GM12878 (cell line): ENCODE data around the gene COA1. TPM values are rescaled to one million over a fixed set of nuclear protein-coding genes. Genes with fewer than 3 reads are reported as not detected.
A peak's percentile ranks its signal among the peaks of the same experiment; 100 is the strongest.

Experiments
- ATAC-seq: fragments of 200-7000 bp; cut with Tn5 transposase; 3 replicates; pipeline ENCODE4 v1.9.1; 2020; ENCODE audit warnings: mild to moderate bottlenecking, moderate library complexity
- BruUV-seq: library from RNA; stranded (reverse); fragments of 400-500 nt; replicated peaks from 2 replicates; lab custom pipeline; 2021; lab: Mats Ljungman, UMichigan
- CTCF ChIA-PET: fragments of 300-600 bp; sonication (Branson Sonifier 250); formaldehyde crosslinking; extraction: SDS; loops from one replicate; lab custom pipeline; 2021; ENCODE audit warnings: inconsistent platforms; lab: Yijun Ruan, JAX
- POLR2A ChIA-PET: fragments of 350-600 bp; formaldehyde crosslinking; extraction: SDS; loops from one replicate; lab custom pipeline; 2021; ENCODE audit warnings: inconsistent platforms; lab: Charles Lee
- RAD21 ChIA-PET: fragments of 300-600 bp; sonication (Branson Sonifier 250); formaldehyde crosslinking; loops from one replicate; lab custom pipeline; 2023; ENCODE audit warnings: antibody characterized with exemption; ENCODE audit not compliant: unreplicated experiment; lab: Charles Lee
- SMC1A ChIA-PET: fragments of 300-600 bp; sonication (Branson Sonifier 250); formaldehyde crosslinking; loops from one replicate; lab custom pipeline; 2023; ENCODE audit not compliant: unreplicated experiment, uncharacterized antibody; lab: Charles Lee
- DNase-seq: peaks from one replicate; pipeline ENCODE4 v3.0.0-alpha.2; 2011; ENCODE audit warnings: low read depth, low spot score
- FAIRE-seq: peaks from 3 replicates; lab custom pipeline; 2011; peaks lifted over from hg19 to GRCh38; lab: Jason Lieb, UNC
- H2AFZ ChIP-seq: 2 replicates; pipeline ENCODE4 v1.6.0; 2011; ENCODE audit warnings: low read depth, low read length, control low read depth; ENCODE audit not compliant: control insufficient read depth
- H3K27ac ChIP-seq: 2 replicates; pipeline ENCODE4 v1.5.1; 2011; ENCODE audit warnings: control low read depth; ENCODE audit not compliant: control insufficient read depth, insufficient read depth
- H3K27me3 ChIP-seq, 2 experiments: replicated peaks in 1 of 2; 2 replicates each; pipeline versions ENCODE4 v1.6.0 to v1.6.1; 2011; ENCODE audit warnings: low read length in 1 of 2; ENCODE audit not compliant: control insufficient read depth in 2 of 2, insufficient read depth in 2 of 2
- H3K36me3 ChIP-seq, 2 experiments: 2 replicates each; pipeline ENCODE4 v1.5.1; 2011; ENCODE audit warnings: low read length in 1 of 2; ENCODE audit not compliant: control insufficient read depth in 2 of 2, insufficient read depth in 2 of 2
- H3K4me1 ChIP-seq: 2 replicates; pipeline ENCODE4 v1.6.1; 2011; ENCODE audit warnings: mild to moderate bottlenecking, low read length, moderate library complexity, mixed read lengths; ENCODE audit not compliant: control insufficient read depth, insufficient read depth
- H3K4me2 ChIP-seq: 2 replicates; pipeline ENCODE4 v1.6.0; 2011; ENCODE audit warnings: control low read depth; ENCODE audit not compliant: control insufficient read depth, insufficient read depth
- H3K4me3 ChIP-seq: fragments of 200-600 bp; sonication (generic); 2 replicates; pipeline ENCODE4 v1.5.1; 2016
- H3K79me2 ChIP-seq: 2 replicates; pipeline ENCODE4 v1.6.0; 2011; ENCODE audit warnings: low read length; ENCODE audit not compliant: control insufficient read depth, insufficient read depth
- H3K9ac ChIP-seq: 2 replicates; pipeline ENCODE4 v1.8.0; 2011; ENCODE audit warnings: low read length, control low read depth, mixed read lengths; ENCODE audit not compliant: control insufficient read depth, insufficient read depth
- H3K9me3 ChIP-seq: replicated peaks from 3 replicates; pipeline ENCODE4 v1.5.1; 2011; ENCODE audit warnings: mild to moderate bottlenecking, low read length; ENCODE audit not compliant: control insufficient read depth, insufficient read depth
- H4K20me1 ChIP-seq: 2 replicates; pipeline ENCODE4 v1.6.0; 2011; ENCODE audit not compliant: control insufficient read depth, insufficient read depth
- CREB1 ChIP-seq: IDR thresholded peaks from 2 replicates; pipeline ENCODE4 v1.6.1; 2012; ENCODE audit warnings: low read depth, mild to moderate bottlenecking, inconsistent platforms
- EGR1 ChIP-seq, 2 experiments: IDR thresholded peaks; 1 replicate in 1 of 2; 2 replicates in 1 of 2; pipeline ENCODE4 v1.6.1; 2011 to 2012; ENCODE audit warnings: low read depth in 2 of 2, low read length in 2 of 2, borderline replicate concordance in 1 of 2, mild to moderate bottlenecking in 1 of 2, moderate library complexity in 1 of 2
- IKZF1 ChIP-seq: fragments of 450-650 bp; conservative IDR thresholded peaks from 2 replicates; pipeline ENCODE4 v1.6.1; 2017; ENCODE audit warnings: antibody characterized with exemption, mild to moderate bottlenecking
- IKZF2 ChIP-seq, 2 experiments: fragments of 450-650 bp; IDR thresholded peaks; 2 replicates each; pipeline ENCODE4 v1.6.1; 2017; ENCODE audit warnings: mild to moderate bottlenecking in 2 of 2, moderate library complexity in 2 of 2
- KAT2A ChIP-seq: conservative IDR thresholded peaks from 2 replicates; pipeline ENCODE4 v1.6.1; 2011; ENCODE audit warnings: low read depth, low read length; ENCODE audit not compliant: control insufficient read depth
- SPI1 ChIP-seq: IDR thresholded peaks from 2 replicates; pipeline ENCODE4 v1.6.1; 2011; ENCODE audit warnings: low read depth, mild to moderate bottlenecking, low read length, moderate library complexity, borderline replicate concordance; ENCODE audit not compliant: insufficient read depth
- TCF3 ChIP-seq: IDR thresholded peaks from 2 replicates; pipeline ENCODE4 v1.6.1; 2012; ENCODE audit warnings: low read depth, mild to moderate bottlenecking, low read length, borderline replicate concordance; ENCODE audit not compliant: insufficient read depth
- WRNIP1 ChIP-seq: IDR thresholded peaks from 2 replicates; pipeline ENCODE4 v1.6.1; 2011; ENCODE audit warnings: low read depth, low read length, improper control_type of control experiment, borderline replicate concordance
- YY1 ChIP-seq: IDR thresholded peaks from 2 replicates; pipeline ENCODE4 v1.6.1; 2011; ENCODE audit warnings: low read depth, mild to moderate bottlenecking, low read length
- ZNF207 ChIP-seq: fragments of 450-650 bp; IDR thresholded peaks from 2 replicates; pipeline ENCODE4 v1.6.1; 2014; ENCODE audit warnings: antibody characterized with exemption, mild to moderate bottlenecking, borderline replicate concordance
- WGBS: methylation state at CpG from one replicate; pipeline ENCODE4 v1.1.6; 2016; ENCODE audit warnings: low lambda C conversion rate; ENCODE audit not compliant: insufficient replicate concordance, insufficient coverage; ENCODE audit errors: missing lambda C conversion rate; 5-methylcytosine and 5-hydroxymethylcytosine counted together
- in situ Hi-C: fragments of 300-500 bp; cut with MboI; formaldehyde crosslinking; loops from 9 replicates; pipeline ENCODE4 v1.14.3; 2018; ENCODE audit warnings: mixed read lengths
- intact Hi-C: fragments of 100-400 bp; cut with micrococcal nuclease; formaldehyde crosslinking; loops from one replicate; pipeline ENCODE4 v1.14.2; 2022; ENCODE audit not compliant: unreplicated experiment
- polyA plus RNA-seq, 11 experiments: library from polyadenylated mRNA; depleted of rRNA in 4 of 11; unstranded in 6 of 11; stranded (reverse) in 5 of 11; fragments of >200 nt; fragmentation: Nextera tagmentation in 4 of 11; fragmentation: Illumina TruSeq in 1 of 11; extraction: Ambion mirVana in 4 of 11; extraction: Trizol in 1 of 11; gene quantifications; 1 replicate in 1 of 11; 2 replicates in 10 of 11; pipeline versions ENCODE4 v1.2.1 to v1.2.3, GENCODE V29; 2011 to 2016; ENCODE audit warnings: inconsistent platforms in 2 of 11, missing spikeins in 2 of 11, low read depth in 1 of 11
- total RNA-seq, 4 experiments: library from RNA; depleted of rRNA in 3 of 4; stranded (reverse); fragments of >200 nt in 3 of 4; fragmentation: Illumina TruSeq in 1 of 4; extraction: Trizol in 1 of 4; gene quantifications; 2 replicates each; pipeline versions ENCODE4 v1.2.1 to v1.2.3, GENCODE V29; 2013 to 2021
- TF ChIP-seq, protein P1 (sequence below): IDR thresholded peaks from 2 replicates; pipeline ENCODE4 v1.6.1; 2012; ENCODE audit warnings: improper control_type of control experiment, low read depth, low read length; ENCODE audit not compliant: insufficient replicate concordance

COA1 gene
- total and polyA plus RNA-seq, 10 of the 15 experiments (the other 5 are each of a cell fraction or from before 2014, with no cell fraction given) = 83.1 to 258 (median 111) TPM

DNA sequence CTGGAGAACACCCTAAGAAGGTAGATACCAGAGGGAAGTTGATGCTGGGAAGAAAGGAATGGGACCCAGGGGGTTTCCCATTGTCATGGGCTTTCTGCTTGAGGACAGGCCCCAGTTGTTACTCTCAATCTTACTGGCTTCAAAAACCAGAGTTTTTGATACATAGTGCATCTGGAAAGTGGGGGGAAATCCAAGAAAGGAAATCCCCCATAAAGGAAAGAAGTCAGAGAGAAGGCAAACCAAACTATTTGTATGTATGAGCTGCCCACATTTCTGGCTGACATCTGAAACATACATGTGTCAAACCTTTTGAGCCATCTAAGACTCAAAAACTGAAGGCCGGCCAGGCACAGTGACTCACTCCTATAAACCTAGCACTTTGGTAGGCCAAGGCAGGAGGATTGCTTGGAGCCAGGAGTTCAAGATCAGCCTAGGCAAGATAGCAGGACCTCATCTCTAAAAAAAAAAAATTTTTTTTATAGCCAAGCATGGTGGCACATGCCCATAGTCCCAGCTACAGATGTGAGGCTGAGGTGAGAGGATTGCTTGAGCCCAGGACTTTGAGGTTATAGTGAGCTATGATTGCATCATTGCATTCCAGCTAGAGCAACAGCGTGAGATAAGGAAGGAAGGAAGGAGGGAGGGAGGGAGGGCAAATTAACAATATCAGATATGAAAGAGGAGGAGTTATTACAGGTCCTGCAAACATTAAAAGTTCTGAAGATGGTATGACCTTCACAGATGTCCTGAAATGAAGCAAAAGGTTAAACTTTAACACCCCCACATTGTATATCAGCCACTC is 6.7 kb upstream of the COA1 start (continued):
- TF ChIP-seq CREB1 (peak; percentile 26; the same call in 1 of the 2 replicates), EGR1 (IDR thresholded peaks at IDR 0.05; ENCODE audit: borderline replicate concordance in 1 of 2, low read depth in 2 of 2, low read length in 2 of 2) (no peak), SPI1 (no peak), WRNIP1 (no peak), TCF3 (peak; percentile 66; the same call in 1 of the 2 replicates), IKZF1 (peak; percentile 95), KAT2A (no peak), YY1 (0 out of 2 replicates have a peak, but pooled peaks have one; percentile 30), IKZF2 (IDR thresholded peaks at IDR 0.05) (peak; percentile 94 to 96)
- TF ChIP-seq, all 136 proteins: peak for 39

DNA sequence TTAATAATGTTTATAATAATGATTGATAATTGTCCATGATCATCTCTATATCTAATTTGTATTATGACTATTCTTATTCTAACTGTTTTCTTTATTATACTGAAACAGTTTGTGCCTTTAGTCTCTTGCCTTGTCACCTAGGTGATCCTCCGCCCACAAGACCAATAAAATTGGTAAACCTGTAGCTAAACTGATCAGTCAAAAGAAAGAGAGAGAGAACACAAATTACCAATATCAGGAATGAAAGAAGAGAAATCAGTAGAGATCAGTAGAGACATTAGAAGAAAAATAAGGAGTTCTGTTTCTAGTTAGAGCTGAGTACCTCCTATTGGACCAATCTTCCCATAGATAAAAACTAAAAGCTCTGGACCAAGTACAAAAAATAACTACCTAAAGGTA is 6.1 kb upstream of the COA1 start:
- Histone ChIP-seq H3K4me2 (no peak overlapping the region), H2AFZ (no peak overlapping the region; the same call in 1 of the 2 replicates), H3K4me1 (peaks cover 31% of the 10 kb centered on the region), H4K20me1 (no peaks in the 10 kb centered on the region), H3K9ac (no peak overlapping the region), H3K27ac (peak overlapping the region; percentile 58), H3K79me2 (peaks cover 1% of the 10 kb centered on the region), H3K4me3 (no peak overlapping the region), H3K9me3 (no peaks in the 10 kb centered on the region; the same call in 1 of the 3 replicates), H3K27me3 (no peaks in the 10 kb centered on the region), H3K36me3 (no peaks in the 10 kb centered on the region)
- WGBS = 18% methylated on average over 1 of the region's 1 CpG
- intact Hi-C loops = no loop called here
- ChIA-PET SMC1A (interaction anchor here (0.9 to 10.6 kb wide), 15 partner anchors 12 to 147 kb away, joined by 3 to 93 read pairs (median 9); partner anchors contain the start of gene BLVRA), RAD21 (interaction anchor here (0.9 to 5.2 kb wide), 14 partner anchors 12 to 153 kb away, joined by 3 to 40 read pairs (median 10); partner anchors contain the start of genes BLVRA and STK17A), CTCF (interaction anchor here (0.6 to 5.5 kb wide), 12 partner anchors 13 to 659 kb away, joined by 3 to 30 read pairs (median 4); partner anchors contain the start of gene STK17A), POLR2A (interaction anchor here (0.6 to 2.9 kb wide), 13 partner anchors 11 to 150 kb away, joined by 3 to 14 read pairs (median 5); no protein-coding TSS in a partner anchor)
- BruUV-seq = no TSS peak
- no peak for FAIRE-seq
- in situ Hi-C loops = no loop called here
- ATAC-seq = peak; percentile 57
- TF ChIP-seq, protein P1, sequence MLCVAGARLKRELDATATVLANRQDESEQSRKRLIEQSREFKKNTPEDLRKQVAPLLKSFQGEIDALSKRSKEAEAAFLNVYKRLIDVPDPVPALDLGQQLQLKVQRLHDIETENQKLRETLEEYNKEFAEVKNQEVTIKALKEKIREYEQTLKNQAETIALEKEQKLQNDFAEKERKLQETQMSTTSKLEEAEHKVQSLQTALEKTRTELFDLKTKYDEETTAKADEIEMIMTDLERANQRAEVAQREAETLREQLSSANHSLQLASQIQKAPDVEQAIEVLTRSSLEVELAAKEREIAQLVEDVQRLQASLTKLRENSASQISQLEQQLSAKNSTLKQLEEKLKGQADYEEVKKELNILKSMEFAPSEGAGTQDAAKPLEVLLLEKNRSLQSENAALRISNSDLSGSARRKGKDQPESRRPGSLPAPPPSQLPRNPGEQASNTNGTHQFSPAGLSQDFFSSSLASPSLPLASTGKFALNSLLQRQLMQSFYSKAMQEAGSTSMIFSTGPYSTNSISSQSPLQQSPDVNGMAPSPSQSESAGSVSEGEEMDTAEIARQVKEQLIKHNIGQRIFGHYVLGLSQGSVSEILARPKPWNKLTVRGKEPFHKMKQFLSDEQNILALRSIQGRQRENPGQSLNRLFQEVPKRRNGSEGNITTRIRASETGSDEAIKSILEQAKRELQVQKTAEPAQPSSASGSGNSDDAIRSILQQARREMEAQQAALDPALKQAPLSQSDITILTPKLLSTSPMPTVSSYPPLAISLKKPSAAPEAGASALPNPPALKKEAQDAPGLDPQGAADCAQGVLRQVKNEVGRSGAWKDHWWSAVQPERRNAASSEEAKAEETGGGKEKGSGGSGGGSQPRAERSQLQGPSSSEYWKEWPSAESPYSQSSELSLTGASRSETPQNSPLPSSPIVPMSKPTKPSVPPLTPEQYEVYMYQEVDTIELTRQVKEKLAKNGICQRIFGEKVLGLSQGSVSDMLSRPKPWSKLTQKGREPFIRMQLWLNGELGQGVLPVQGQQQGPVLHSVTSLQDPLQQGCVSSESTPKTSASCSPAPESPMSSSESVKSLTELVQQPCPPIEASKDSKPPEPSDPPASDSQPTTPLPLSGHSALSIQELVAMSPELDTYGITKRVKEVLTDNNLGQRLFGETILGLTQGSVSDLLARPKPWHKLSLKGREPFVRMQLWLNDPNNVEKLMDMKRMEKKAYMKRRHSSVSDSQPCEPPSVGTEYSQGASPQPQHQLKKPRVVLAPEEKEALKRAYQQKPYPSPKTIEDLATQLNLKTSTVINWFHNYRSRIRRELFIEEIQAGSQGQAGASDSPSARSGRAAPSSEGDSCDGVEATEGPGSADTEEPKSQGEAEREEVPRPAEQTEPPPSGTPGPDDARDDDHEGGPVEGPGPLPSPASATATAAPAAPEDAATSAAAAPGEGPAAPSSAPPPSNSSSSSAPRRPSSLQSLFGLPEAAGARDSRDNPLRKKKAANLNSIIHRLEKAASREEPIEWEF = peak; percentile 45
- no peak for TF ChIP-seq ZNF207
- TF ChIP-seq, all 136 proteins: peak for 1
- no peak for DNase-seq
